Liver (tissue), 3 donors: Measurements from ENCODE around the gene SLC2A10.

ENCODE experiments used
- ATF3 ChIP-seq: IDR thresholded peaks from 2 replicates; pipeline ENCODE4 v1.6.1; 2016; ENCODE audit warnings: antibody characterized with exemption
- EGR1 ChIP-seq, 2 donors: IDR thresholded peaks; 2 replicates each; pipeline ENCODE4 v1.6.1; 2016 to 2018; ENCODE audit warnings: antibody characterized with exemption in 2 of 2, low read depth in 2 of 2
- FOXA2 ChIP-seq: IDR thresholded peaks from 2 replicates; pipeline ENCODE4 v1.6.1; 2016; ENCODE audit warnings: antibody characterized with exemption
- GABPA ChIP-seq, 2 donors: IDR thresholded peaks in 1 of 2; conservative IDR thresholded peaks in 1 of 2; 2 replicates each; pipeline ENCODE4 v1.6.1; 2016; ENCODE audit warnings: antibody characterized with exemption in 2 of 2, mild to moderate bottlenecking in 1 of 2, moderate library complexity in 1 of 2
- HNF4G ChIP-seq: IDR thresholded peaks from 2 replicates; pipeline ENCODE4 v1.6.1; 2016; ENCODE audit warnings: antibody characterized with exemption
- JUND ChIP-seq, 2 donors: IDR thresholded peaks; 2 replicates each; pipeline ENCODE4 v1.6.1; 2016; ENCODE audit warnings: antibody characterized with exemption in 2 of 2
- RAD21 ChIP-seq, 2 donors: IDR thresholded peaks; 2 replicates each; pipeline ENCODE4 v1.6.1; 2016; ENCODE audit warnings: antibody characterized with exemption in 2 of 2, mild to moderate bottlenecking in 2 of 2
- REST ChIP-seq: IDR thresholded peaks from 2 replicates; pipeline ENCODE4 v1.6.1; 2016; ENCODE audit warnings: antibody characterized with exemption, mild to moderate bottlenecking
- RXRA ChIP-seq, 2 donors: IDR thresholded peaks; 2 replicates each; pipeline ENCODE4 v1.6.1; 2017 to 2018; ENCODE audit warnings: antibody characterized with exemption in 2 of 2, mild to moderate bottlenecking in 1 of 2
- SP1 ChIP-seq: IDR thresholded peaks from 2 replicates; pipeline ENCODE4 v1.6.1; 2018; ENCODE audit warnings: antibody characterized with exemption, mild to moderate bottlenecking
- TAF1 ChIP-seq: conservative IDR thresholded peaks from 2 replicates; pipeline ENCODE4 v1.6.1; 2016; ENCODE audit warnings: antibody characterized with exemption, mild to moderate bottlenecking
- YY1 ChIP-seq: IDR thresholded peaks from 2 replicates; pipeline ENCODE4 v1.6.1; 2016; ENCODE audit warnings: antibody characterized with exemption, mild to moderate bottlenecking
- TF ChIP-seq, protein P1 (sequence below): fragments of 150-350 bp; IDR thresholded peaks from 2 replicates; pipeline ENCODE4 v1.5.1; 2017; ENCODE audit warnings: improper control_type of control experiment, low read depth, low read length; ENCODE audit not compliant: missing input control
- TF ChIP-seq, protein P2 (sequence below): IDR thresholded peaks from 2 replicates; pipeline ENCODE4 v1.6.1; 2016; ENCODE audit warnings: antibody characterized with exemption
- donor health status: healthy.
- donor health status: healthy.

DNA sequence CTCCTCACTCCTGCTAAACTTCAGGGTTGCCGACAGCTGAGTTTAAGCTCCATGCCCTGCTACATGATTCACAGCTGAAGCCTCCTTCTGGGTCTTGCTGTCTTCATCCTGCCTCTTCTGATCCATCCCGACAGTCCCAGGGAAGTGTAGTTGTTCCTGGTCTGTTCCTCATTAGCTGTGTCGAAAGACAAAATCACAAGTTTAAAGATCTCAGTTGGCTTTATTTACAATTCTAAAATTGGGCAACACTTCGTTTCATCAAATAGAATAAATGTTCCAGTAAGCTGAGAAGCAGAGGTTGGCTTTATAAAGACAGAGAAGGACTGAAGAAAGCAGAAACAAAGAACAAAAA is 4.1 kb upstream of the SLC2A10 start:
- TF ChIP-seq, protein P1, sequence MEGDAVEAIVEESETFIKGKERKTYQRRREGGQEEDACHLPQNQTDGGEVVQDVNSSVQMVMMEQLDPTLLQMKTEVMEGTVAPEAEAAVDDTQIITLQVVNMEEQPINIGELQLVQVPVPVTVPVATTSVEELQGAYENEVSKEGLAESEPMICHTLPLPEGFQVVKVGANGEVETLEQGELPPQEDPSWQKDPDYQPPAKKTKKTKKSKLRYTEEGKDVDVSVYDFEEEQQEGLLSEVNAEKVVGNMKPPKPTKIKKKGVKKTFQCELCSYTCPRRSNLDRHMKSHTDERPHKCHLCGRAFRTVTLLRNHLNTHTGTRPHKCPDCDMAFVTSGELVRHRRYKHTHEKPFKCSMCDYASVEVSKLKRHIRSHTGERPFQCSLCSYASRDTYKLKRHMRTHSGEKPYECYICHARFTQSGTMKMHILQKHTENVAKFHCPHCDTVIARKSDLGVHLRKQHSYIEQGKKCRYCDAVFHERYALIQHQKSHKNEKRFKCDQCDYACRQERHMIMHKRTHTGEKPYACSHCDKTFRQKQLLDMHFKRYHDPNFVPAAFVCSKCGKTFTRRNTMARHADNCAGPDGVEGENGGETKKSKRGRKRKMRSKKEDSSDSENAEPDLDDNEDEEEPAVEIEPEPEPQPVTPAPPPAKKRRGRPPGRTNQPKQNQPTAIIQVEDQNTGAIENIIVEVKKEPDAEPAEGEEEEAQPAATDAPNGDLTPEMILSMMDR = no peak
- TF ChIP-seq RAD21 (IDR thresholded peaks at IDR 0.05) (no peak), TAF1 (peak; percentile 55), REST (peak; percentile 90), HNF4G (no peak), JUND (IDR thresholded peaks at IDR 0.05) (peak in 1 of 2 donors; percentile 73), ATF3 (no peak), GABPA (IDR thresholded peaks at IDR 0.05 in 1 of 2, conservative IDR thresholded peaks at IDR 0.05 in 1 of 2) (peak in 1 of 2 donors; percentile 46), FOXA2 (peak; percentile 97), SP1 (peak; percentile 84), EGR1 (IDR thresholded peaks at IDR 0.05; ENCODE audit: low read depth in 2 of 2) (peak in 1 of 2 donors; percentile 78), RXRA (IDR thresholded peaks at IDR 0.05) (peak; percentile 76 to 84), YY1 (peak; percentile 82)
- TF ChIP-seq, protein P2, sequence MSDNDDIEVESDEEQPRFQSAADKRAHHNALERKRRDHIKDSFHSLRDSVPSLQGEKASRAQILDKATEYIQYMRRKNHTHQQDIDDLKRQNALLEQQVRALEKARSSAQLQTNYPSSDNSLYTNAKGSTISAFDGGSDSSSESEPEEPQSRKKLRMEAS = peak; percentile 66
